Stomach (tissue), 9 donors: Measurements from ENCODE around the gene MTHFD2. TPM values are rescaled to one million over a fixed set of nuclear protein-coding genes. Genes with fewer than 3 reads are reported as not detected.
A peak's percentile ranks its signal among the peaks of the same experiment; 100 is the strongest.

Experiments
- DNase-seq, 2 donors: peaks; one replicate each; pipeline versions ENCODE4 v3.0.0 to v3.0.0-alpha.2; 2013 to 2019
- H3K27ac ChIP-seq, 5 donors: fragments of 200-600 bp in 4 of 5; sonication (generic) in 4 of 5; one replicate each; pipeline ENCODE4 v1.5.1; 2013 to 2019; ENCODE audit warnings: mild to moderate bottlenecking in 1 of 5, moderate library complexity in 1 of 5
- H3K27me3 ChIP-seq, 3 donors: fragments of 200-600 bp; sonication (generic); one replicate each; pipeline ENCODE4 v1.5.1; 2017 to 2019; ENCODE audit warnings: mixed run types in 1 of 3
- H3K36me3 ChIP-seq, 4 donors: fragments of 200-600 bp; sonication (generic); 1 replicate in 3 of 4; 2 replicates in 1 of 4; pipeline ENCODE4 v1.5.1; 2016 to 2019
- H3K4me1 ChIP-seq, 4 donors: fragments of 200-600 bp; sonication (generic); one replicate each; pipeline ENCODE4 v1.5.1; 2016 to 2019
- H3K4me3 ChIP-seq, 4 donors: fragments of 200-600 bp; sonication (generic) in 3 of 4; one replicate each; pipeline ENCODE4 v1.5.1; 2016 to 2019; ENCODE audit warnings: mild to moderate bottlenecking in 1 of 4
- H3K9me3 ChIP-seq, 4 donors: fragments of 200-600 bp; sonication (generic); one replicate each; pipeline ENCODE4 v1.5.1; 2016 to 2019
- CTCF ChIP-seq, 7 experiments: fragments of 450-650 bp in 4 of 7; fragments of 200-600 bp in 3 of 7; sonication (generic) in 3 of 7; IDR thresholded peaks; one replicate each; pipeline ENCODE4 v1.5.1; 2016 to 2019; ENCODE audit warnings: antibody characterized with exemption in 7 of 7, control low read depth in 2 of 7, mild to moderate bottlenecking in 1 of 7
- EP300 ChIP-seq: sonication (generic); formaldehyde crosslinking; IDR thresholded peaks from one replicate; pipeline ENCODE4 v1.6.1; 2017; ENCODE audit warnings: antibody characterized with exemption
- POLR2A ChIP-seq, 4 donors: fragments of 450-650 bp; IDR thresholded peaks; one replicate each; pipeline ENCODE4 v1.6.1; 2016; ENCODE audit warnings: antibody characterized with exemption in 4 of 4, control low read depth in 2 of 4, mild to moderate bottlenecking in 1 of 4, moderate library complexity in 1 of 4
- POLR2AphosphoS5 ChIP-seq, 3 donors: sonication (generic); formaldehyde crosslinking; IDR thresholded peaks; one replicate each; pipeline ENCODE4 v1.6.1; 2016; ENCODE audit warnings: antibody characterized with exemption in 3 of 3
- WGBS, 5 donors: extraction: QIAGEN DNeasy Blood & Tissue Kit in 3 of 5; methylation state at CpG; one replicate each; pipeline versions ENCODE4 v1.1.5 to v1.1.7; 2013 to 2018; 5-methylcytosine and 5-hydroxymethylcytosine counted together
- intact Hi-C: fragments of 100-400 bp; cut with DNase I; formaldehyde crosslinking; loops from one replicate; pipeline ENCODE4 v1.15.1; 2023; ENCODE audit warnings: low total_unique reads
- polyA plus RNA-seq, 3 donors: library from polyadenylated mRNA; stranded (reverse); fragments of 200-250 nt; gene quantifications; one replicate each; pipeline ENCODE4 v1.2.3, GENCODE V29; 2013
- total RNA-seq, 5 donors: library from RNA; depleted of rRNA; stranded (reverse); fragments of >200 nt; gene quantifications; one replicate each; pipeline versions ENCODE4 v1.1.0 to v1.2.3, GENCODE V29; 2014 to 2016
- donor health status: healthy with polysubstance abuse.
- donor health status: Bipolar disorder and iron deficiency.
- donor health status: healthy.

Gene MTHFD2
- total and polyA plus RNA-seq, 8 donors, result 4.3 to 54.1 (median 39.5) TPM

- TF ChIP-seq EP300, result no peak
- no peak for TF ChIP-seq POLR2AphosphoS5 (IDR thresholded peaks at IDR 0.05)
- Histone ChIP-seq H3K27me3 (no peaks in the 10 kb centered on the region), H3K4me1 (no peaks in the 10 kb centered on the region), H3K4me3 (no peak overlapping the region), H3K27ac (no peak overlapping the region), H3K9me3 (no peaks in the 10 kb centered on the region), H3K36me3 (peaks cover 0 to 12% (median 1%) of the 10 kb centered on the region in 4 donors)
- intact Hi-C loops, result no loop called here
- DNase-seq, result peak in 1 of 2 donors; percentile 19
Measured at GRCh38 chr2:74233648-74234047, 35.2 kb downstream of the MTHFD2 start.

GRCh38 chr2:74235041-74235440, 36.6 kb downstream of the MTHFD2 start:
- DNase-seq, result no peak
- peaks cover 0 to 12% (median 1%) of the 10 kb centered on the region in 4 donors for H3K36me3 ChIP-seq
- H3K9me3 ChIP-seq, result no peaks in the 10 kb centered on the region
- H3K4me3 ChIP-seq, result no peak overlapping the region
- H3K4me1 ChIP-seq, result no peaks in the 10 kb centered on the region
- no peak overlapping the region for H3K27ac ChIP-seq
- H3K27me3 ChIP-seq, result no peaks in the 10 kb centered on the region
- intact Hi-C loops, result no loop called here
- TF ChIP-seq POLR2A (IDR thresholded peaks at IDR 0.05) (no peak), CTCF (IDR thresholded peaks at IDR 0.05) (no peak), POLR2AphosphoS5 (IDR thresholded peaks at IDR 0.05) (no peak), EP300 (no peak)
- 93 to 99% (median 95%) methylated on average over 5 of the region's 5 CpGs for WGBS, 5 donors

GRCh38 chr2:74238879-74239278, 40.5 kb downstream of the MTHFD2 start:
- TF ChIP-seq EP300, result no peak
- no peak for TF ChIP-seq POLR2AphosphoS5 (IDR thresholded peaks at IDR 0.05)
- TF ChIP-seq POLR2A (IDR thresholded peaks at IDR 0.05), result no peak
- TF ChIP-seq CTCF (IDR thresholded peaks at IDR 0.05), result no peak
- WGBS, 5 donors, result 82 to 100% (median 93%) methylated on average over 2 of the region's 2 CpGs

GRCh38 chr2:74239346-74239745, 40.9 kb downstream of the MTHFD2 start:
- no peak overlapping the region for H3K4me3 ChIP-seq
- intact Hi-C loops, result no loop called here
- no peaks in the 10 kb centered on the region for H3K27me3 ChIP-seq
- H3K36me3 ChIP-seq, result peaks cover 0 to 12% (median 0%) of the 10 kb centered on the region in 4 donors
- no peaks in the 10 kb centered on the region for H3K4me1 ChIP-seq
- no peaks in the 10 kb centered on the region for H3K9me3 ChIP-seq
- no peak for TF ChIP-seq CTCF (IDR thresholded peaks at IDR 0.05)
- TF ChIP-seq EP300, result no peak
- TF ChIP-seq POLR2AphosphoS5 (IDR thresholded peaks at IDR 0.05), result no peak
- TF ChIP-seq POLR2A (IDR thresholded peaks at IDR 0.05), result no peak
- WGBS, 5 donors, result 75 to 83% (median 81%) methylated on average over 7 of the region's 7 CpGs
- no peak for DNase-seq
- H3K27ac ChIP-seq, result no peak overlapping the region

More at GRCh38 chr2:74238879-74239278, 40.5 kb downstream of the MTHFD2 start:
- Histone ChIP-seq H3K9me3 (no peaks in the 10 kb centered on the region), H3K36me3 (peaks cover 0 to 12% (median 0%) of the 10 kb centered on the region in 4 donors), H3K4me3 (no peak overlapping the region), H3K4me1 (no peaks in the 10 kb centered on the region), H3K27me3 (no peaks in the 10 kb centered on the region), H3K27ac (no peak overlapping the region)
- no peak for DNase-seq
- intact Hi-C loops, result no loop called here

- Histone ChIP-seq H3K9me3 (no peaks in the 10 kb centered on the region), H3K4me3 (no peak overlapping the region), H3K27me3 (no peaks in the 10 kb centered on the region), H3K36me3 (no peaks in the 10 kb centered on the region), H3K27ac (no peak overlapping the region), H3K4me1 (no peaks in the 10 kb centered on the region)
- intact Hi-C loops, result no loop called here
- 78 to 82% (median 80%) methylated on average over 7 of the region's 7 CpGs for WGBS, 5 donors
- TF ChIP-seq EP300 (no peak), POLR2AphosphoS5 (IDR thresholded peaks at IDR 0.05) (no peak), POLR2A (IDR thresholded peaks at IDR 0.05) (no peak), CTCF (IDR thresholded peaks at IDR 0.05) (no peak)
- no peak for DNase-seq
Measured at GRCh38 chr2:74242354-74243071, 44.1 kb downstream of the MTHFD2 start.
